HL-60 (cell line): ENCODE measurements around the gene VSTM1.

Experiments used
- DNase-seq, 2 experiments: peaks; one replicate each; pipeline ENCODE4 v3.0.0-alpha.2; 2010 to 2020; ENCODE audit warnings: low read depth in 1 of 2, low spot score in 1 of 2
- H3K27ac ChIP-seq: fragments of 250-450 bp; sonication (Bioruptor Pico); replicated peaks from 2 replicates; pipeline ENCODE4 v1.5.1; 2020; ENCODE audit warnings: mild to moderate bottlenecking, moderate library complexity
- H3K27me3 ChIP-seq: fragments of 250-450 bp; sonication (Bioruptor Pico); 2 replicates; pipeline ENCODE4 v1.5.1; 2021; ENCODE audit warnings: mild to moderate bottlenecking, moderate library complexity; ENCODE audit not compliant: insufficient read depth, poor library complexity, severe bottlenecking
- H3K4me3 ChIP-seq: replicated peaks from 2 replicates; pipeline ENCODE4 v1.5.1; 2011; ENCODE audit warnings: mild to moderate bottlenecking, control low read depth, low read length; ENCODE audit not compliant: insufficient read depth
- CTCF ChIP-seq: IDR thresholded peaks from one replicate; pipeline ENCODE4 v1.5.1; 2011; ENCODE audit warnings: low read length, control low read depth, inconsistent platforms; ENCODE audit not compliant: insufficient read depth
- GABPA ChIP-seq: IDR thresholded peaks from 2 replicates; pipeline ENCODE4 v1.6.1; 2012; ENCODE audit warnings: low read depth
- POLR2AphosphoS5 ChIP-seq: IDR thresholded peaks from 2 replicates; pipeline ENCODE4 v1.6.1; 2012; ENCODE audit warnings: low read depth
- REST ChIP-seq: IDR thresholded peaks from 2 replicates; pipeline ENCODE4 v1.6.1; 2012; ENCODE audit warnings: low read depth; ENCODE audit not compliant: insufficient replicate concordance
- SPI1 ChIP-seq: IDR thresholded peaks from 2 replicates; pipeline ENCODE4 v1.6.1; 2012; ENCODE audit warnings: low read depth, mild to moderate bottlenecking, borderline replicate concordance

VSTM1 gene

GRCh38 chr19:54107876-54108490 is 44.3 kb upstream of the VSTM1 start:
- Histone ChIP-seq H3K27ac (no peak overlapping the region), H3K4me3 (no peak overlapping the region), H3K27me3 (no peaks in the 10 kb centered on the region)
- DNase-seq = no peak
- TF ChIP-seq POLR2AphosphoS5 = no peak
- TF ChIP-seq CTCF = no peak
- TF ChIP-seq GABPA = no peak
- no peak for TF ChIP-seq REST
- TF ChIP-seq SPI1 = no peak

GRCh38 chr19:54106716-54107115 is 43.0 kb upstream of the VSTM1 start:
- no peak overlapping the region for H3K27ac ChIP-seq
- no peak overlapping the region for H3K4me3 ChIP-seq
- H3K27me3 ChIP-seq = no peaks in the 10 kb centered on the region
- no peak for DNase-seq
- TF ChIP-seq POLR2AphosphoS5 = no peak

GRCh38 chr19:54105796-54106195 is 42.1 kb upstream of the VSTM1 start:
- no peaks in the 10 kb centered on the region for H3K27me3 ChIP-seq
- H3K27ac ChIP-seq = no peak overlapping the region
- no peak for TF ChIP-seq REST
- no peak for TF ChIP-seq SPI1
- no peak for TF ChIP-seq GABPA
- no peak for TF ChIP-seq CTCF
- no peak for TF ChIP-seq POLR2AphosphoS5
- no peak for DNase-seq
- H3K4me3 ChIP-seq = no peak overlapping the region

GRCh38 chr19:54104998-54105715 is 41.5 kb upstream of the VSTM1 start:
- no peak overlapping the region for H3K4me3 ChIP-seq
- no peak overlapping the region for H3K27ac ChIP-seq
- no peaks in the 10 kb centered on the region for H3K27me3 ChIP-seq
- no peak for DNase-seq
- TF ChIP-seq GABPA (no peak), SPI1 (no peak), CTCF (no peak), REST (no peak)
